Brain pericyte (primary cell): Measurements from ENCODE around the gene LAPTM4A.

Experiments
- DNase-seq: peaks from one replicate; pipeline ENCODE4 v3.0.0-alpha.2; 2012; ENCODE audit warnings: low read depth, low spot score

The LAPTM4A gene

GRCh38 chr2:20019747-20020146 lies 31.7 kb downstream of the LAPTM4A start:
- DNase-seq: no peak

GRCh38 chr2:20018601-20019152 lies 32.8 kb downstream of the LAPTM4A start:
- DNase-seq: no peak

DNA sequence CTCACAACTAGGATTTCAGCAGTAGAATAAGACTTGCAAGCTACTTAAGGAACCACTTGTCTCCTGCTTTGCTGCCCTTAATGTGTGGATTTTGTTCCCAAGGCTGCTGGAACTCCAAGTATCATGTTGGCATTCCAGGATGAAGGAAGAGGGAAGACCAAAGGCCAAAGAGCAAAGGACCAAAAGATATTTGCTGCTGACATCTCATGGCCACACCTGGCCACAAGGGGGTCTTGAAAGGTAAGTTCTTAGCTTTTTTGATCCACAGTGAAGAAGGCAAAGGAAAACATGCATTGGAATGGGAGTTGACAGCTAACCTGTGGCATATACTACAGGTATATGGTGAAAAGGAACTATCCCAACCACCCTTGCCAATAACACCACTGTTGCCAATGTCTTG lies 35.1 kb downstream of the LAPTM4A start:
- no peak for DNase-seq

DNA sequence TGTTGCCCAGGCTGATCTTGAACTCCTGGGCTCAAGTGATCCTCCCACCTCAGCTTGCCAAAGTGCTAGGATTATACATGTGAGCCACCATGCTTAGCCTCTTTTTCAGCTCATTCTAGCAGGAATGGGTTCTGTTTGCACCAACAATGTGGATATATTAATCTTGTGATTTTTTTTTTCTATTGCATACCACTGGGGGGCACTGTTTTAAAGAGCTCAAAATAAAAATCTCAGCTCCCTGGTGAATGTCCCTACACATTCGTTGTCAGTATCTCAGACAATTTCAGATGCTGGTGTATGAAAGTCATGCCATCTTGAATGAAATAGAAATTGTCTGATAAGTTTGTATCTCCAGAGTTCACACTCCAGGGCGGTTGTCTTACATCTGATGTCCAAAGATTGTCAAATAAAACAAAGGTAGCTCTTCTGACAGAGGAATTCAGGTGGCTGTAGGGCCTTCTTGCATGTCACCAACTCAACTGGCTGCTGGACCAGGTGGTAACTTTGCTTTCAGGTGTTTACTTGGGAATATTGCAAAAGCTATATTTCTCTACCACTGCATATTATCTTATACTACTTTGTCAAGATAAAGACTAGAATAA lies 35.8 kb downstream of the LAPTM4A start:
- DNase-seq: no peak

DNA sequence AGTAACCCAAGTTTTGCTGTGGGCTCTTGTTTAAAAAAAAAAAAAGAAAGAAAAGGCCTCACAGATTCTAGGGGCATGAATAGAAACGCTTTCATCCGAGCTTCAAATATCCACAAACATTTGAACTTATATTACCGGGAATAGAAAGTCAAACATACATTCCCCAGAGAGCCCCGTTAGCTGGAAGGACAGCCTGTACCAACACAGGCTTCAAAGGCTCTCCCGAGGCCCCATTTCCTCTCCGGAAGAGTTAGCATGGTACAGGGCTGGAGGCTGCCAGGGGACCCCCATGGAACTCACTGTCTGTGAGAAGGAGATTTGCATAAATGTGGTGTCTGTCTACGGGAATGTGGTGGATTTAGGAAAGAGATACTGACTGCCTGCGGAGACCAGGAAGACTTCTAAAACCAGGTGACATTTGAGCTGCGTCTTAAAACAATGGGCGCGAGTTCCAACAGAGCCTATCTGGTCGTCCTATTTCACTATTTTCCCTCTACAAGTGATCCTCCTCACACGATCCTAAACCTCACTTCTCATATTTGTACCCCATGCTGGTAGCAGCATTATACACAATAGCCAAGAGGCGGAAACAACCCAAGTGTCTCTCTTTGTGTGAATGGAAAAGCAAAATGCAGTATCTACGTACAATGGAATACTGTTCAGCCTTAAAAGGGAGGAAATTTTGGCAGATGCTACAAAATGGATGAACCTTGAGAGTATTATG lies 38.1 kb downstream of the LAPTM4A start:
- no peak for DNase-seq

DNA sequence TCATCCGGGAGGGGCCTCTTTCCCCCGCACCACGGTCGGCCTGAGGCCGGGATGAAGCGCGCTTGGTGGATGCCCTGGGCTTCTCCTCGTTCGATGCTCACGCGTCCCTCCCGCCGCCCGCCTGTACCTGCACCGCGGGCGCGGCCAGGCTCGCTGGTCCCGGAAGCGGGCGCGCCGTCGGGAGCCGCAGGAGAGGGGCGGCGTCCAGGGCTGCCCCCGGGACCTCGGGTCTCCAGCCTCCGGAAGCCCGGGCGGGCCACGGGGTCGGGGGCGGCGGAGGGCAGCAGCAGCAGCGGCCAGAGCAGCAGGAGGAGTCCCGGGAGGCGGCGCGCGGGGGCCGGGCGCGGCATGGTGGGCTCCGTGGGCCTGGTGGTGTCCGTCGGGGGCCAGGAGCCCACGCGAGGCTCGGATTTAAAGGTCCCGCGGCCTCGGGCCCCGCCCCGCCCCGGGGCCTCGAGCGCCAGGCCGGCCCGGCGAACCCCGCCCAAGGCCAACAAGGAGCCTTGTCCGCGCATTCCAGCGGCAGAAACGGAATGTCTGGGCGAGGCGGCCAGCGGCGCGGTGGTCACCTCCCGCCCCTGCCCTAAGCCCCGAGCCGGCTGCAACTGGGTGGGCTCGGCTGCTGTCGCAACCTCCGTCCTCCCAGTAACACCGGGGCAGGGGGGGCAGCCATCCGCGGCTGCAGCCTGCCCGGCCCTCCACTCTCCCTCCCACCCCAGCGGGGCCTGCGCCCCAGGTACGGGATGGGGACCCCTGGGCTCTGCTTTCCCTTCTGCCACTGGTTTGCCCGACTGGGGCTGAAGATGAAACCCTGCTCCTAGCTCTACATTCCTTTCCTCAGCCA lies 38.9 kb downstream of the LAPTM4A start, which contains the start of gene MATN3:
TSS of gene MATN3 (minus strand) at position 387 of the 844 bp plus-strand sequence. CDS start at position 350, 37 bp downstream.
- no peak for DNase-seq

DNA sequence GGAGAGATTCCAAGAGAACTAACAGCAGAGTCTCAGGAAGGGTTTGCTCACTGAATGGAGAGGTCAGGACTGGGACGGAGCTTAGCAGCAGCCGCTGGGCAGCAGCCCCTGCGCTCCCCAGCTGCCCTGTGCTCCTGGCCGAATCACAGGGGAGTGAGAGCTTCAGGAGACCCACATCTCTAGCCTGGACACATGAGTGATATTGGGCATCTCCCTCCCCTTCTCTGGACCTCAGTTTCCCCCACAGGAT lies 39.5 kb downstream of the LAPTM4A start:
- DNase-seq: no peak

- no peak for DNase-seq
Measured at GRCh38 chr2:20011276-20012031, 40.0 kb downstream of the LAPTM4A start.

GRCh38 chr2:20008703-20009102 lies 42.7 kb downstream of the LAPTM4A start:
- no peak for DNase-seq

GRCh38 chr2:20005891-20006470 lies 45.4 kb downstream of the LAPTM4A start:
- no peak for DNase-seq

- DNase-seq: no peak
Measured at GRCh38 chr2:20005067-20005627, 46.3 kb downstream of the LAPTM4A start.

DNA sequence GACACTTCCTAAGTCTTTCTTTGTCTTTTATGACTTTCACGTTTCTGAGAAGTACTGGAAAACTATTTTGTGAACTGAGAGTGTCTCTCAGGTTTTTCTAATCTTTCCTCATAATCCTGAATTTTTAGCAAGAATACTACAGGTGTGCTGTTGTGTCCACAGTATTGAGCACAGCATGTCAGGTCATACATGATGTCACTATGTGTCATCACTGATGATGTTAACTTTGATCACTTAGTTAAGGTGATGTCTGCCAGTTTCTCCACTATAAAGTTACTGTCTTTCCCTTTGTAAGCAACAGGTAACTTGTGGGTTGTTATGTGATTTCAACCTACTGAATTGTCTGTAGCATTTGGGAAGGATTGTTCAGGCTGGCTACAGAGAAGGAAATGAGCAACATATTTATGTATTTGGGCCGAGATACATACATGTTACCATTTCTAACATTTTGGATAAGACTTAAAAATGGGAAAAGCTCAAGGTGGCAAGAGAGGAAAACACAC lies 50.0 kb downstream of the LAPTM4A start:
- no peak for DNase-seq

GRCh38 chr2:19993731-19994130 lies 57.7 kb downstream of the LAPTM4A start:
- no peak for DNase-seq

- DNase-seq: no peak
Measured at GRCh38 chr2:19991895-19992294, 59.5 kb downstream of the LAPTM4A start.

DNA sequence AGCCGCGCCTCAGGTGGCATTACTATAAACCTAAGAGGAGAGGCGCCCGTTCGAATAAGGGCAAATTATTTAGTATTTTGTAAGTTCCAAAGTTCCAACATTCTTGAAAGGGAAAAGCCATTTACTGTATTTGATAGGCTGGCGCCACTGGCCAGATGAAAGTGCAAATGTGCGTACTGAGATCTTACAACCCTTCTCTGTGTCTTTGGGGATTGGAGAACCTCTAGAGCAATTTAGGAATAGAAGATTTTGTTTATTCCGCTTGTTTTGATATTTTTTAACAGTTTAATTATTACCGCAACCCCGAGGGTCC lies 61.1 kb downstream of the LAPTM4A start:
- DNase-seq: no peak

DNA sequence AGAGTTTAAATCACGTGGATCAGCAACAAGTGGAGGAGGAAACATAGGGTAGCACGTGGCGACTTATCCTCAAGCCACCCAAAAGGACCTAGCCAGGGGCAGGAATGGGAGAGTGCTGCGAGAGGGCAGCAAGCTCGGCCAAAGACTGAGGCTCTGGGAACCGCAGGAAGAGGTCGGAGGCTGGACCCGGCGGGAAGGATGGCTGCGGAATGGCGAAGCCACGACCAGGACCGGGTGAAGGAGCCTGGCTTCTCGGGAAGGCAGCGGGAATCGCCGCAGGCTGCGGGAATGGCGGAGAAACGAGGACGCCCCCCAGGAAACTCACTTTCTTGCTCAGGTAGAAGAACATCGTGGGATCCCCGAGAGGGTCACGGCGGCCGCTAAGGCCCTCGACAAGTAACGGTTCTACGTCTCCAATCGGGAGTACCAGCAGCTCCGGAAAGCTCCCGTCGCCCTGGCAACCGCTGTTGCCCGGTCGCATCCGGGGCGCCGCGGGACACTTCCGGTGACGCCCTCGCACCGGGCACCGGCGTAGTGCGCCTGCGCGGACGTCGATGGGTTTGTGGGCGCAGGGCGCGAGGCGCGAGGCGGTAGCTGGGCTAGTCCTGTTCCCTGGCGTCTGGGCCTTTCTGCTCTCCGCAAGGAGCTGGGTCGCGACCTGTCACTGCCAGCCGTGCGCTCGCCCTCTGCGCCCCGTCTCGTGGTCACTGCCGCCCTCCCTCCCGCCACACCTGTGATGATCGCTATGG lies 61.6 kb downstream of the LAPTM4A start, which contains the start of gene WDR35:
TSS of gene WDR35 (minus strand) at position 439 of the 749 bp plus-strand sequence. CDS start at position 349, 90 bp downstream.
- DNase-seq: peak; percentile 32

GRCh38 chr2:19989342-19989666 lies 62.1 kb downstream of the LAPTM4A start:
- DNase-seq: no peak

DNA sequence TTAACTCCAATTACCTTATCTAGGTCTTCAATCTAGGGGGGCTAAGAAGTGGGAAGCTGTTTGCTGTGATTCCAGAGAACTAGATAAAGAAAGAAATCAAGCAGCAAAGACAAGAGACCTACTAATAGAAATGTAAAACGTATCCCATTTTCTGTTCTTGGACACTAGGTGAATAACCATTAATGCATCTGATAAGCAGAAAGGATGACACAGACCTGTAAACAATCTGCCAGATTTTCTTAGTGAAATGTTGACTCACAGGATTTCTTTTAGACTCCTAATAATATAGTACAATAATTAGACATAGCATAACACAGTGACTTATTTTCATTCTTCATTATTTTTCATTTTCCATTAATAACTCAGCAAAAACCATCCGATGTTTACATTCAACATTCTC lies 62.8 kb downstream of the LAPTM4A start:
- no peak for DNase-seq

GRCh38 chr2:19987936-19988335 lies 63.5 kb downstream of the LAPTM4A start:
- no peak for DNase-seq
